ENCODE results near the gene MRPL58. TPM values are rescaled to one million over a fixed set of nuclear protein-coding genes. Genes with fewer than 3 reads are reported as not detected.
A peak's percentile ranks its signal among the peaks of the same experiment; 100 is the strongest.
"Not testable (repeated sequence)": the region's sequence is repeated elsewhere in the genome, so short reads cannot be mapped to it uniquely, and the experiment has no call there.

MRPL58 gene
- total and polyA plus RNA-seq, 4 donors: 14.7 to 55.5 (median 35.7) TPM

- no peak for ATAC-seq (ENCODE audit: insufficient read depth, low FRiP score)
- H3K9ac ChIP-seq (ENCODE audit: insufficient read depth in 1 of 2, low read length in 2 of 2): no peak overlapping the region
- no peak overlapping the region for H3K4me3 ChIP-seq
- H3K27ac ChIP-seq (ENCODE audit: low read depth in 1 of 2, low read length in 1 of 2): no peak overlapping the region
- peaks cover 0 to 6% (median 0%) of the 10 kb centered on the region in 4 donors for H3K36me3 ChIP-seq (ENCODE audit: control insufficient read depth in 4 of 4, insufficient read depth in 4 of 4, low read length in 4 of 4)
- no peaks in the 10 kb centered on the region for H3K9me3 ChIP-seq (ENCODE audit: control insufficient read depth in 4 of 4, insufficient read depth in 3 of 4, low read length in 3 of 4)
- DNase-seq: no peak
- peaks cover 0 to 9% (median 0%) of the 10 kb centered on the region in 5 donors for H3K4me1 ChIP-seq (ENCODE audit: control insufficient read depth in 5 of 5, insufficient read depth in 5 of 5, low read length in 5 of 5)
- 81 to 87% methylated on average over 14 of the region's 14 CpGs for WGBS, 2 donors
- no peaks in the 10 kb centered on the region for H3K27me3 ChIP-seq (ENCODE audit: control insufficient read depth in 3 of 3, insufficient read depth in 3 of 3, low read length in 2 of 3)
- TF ChIP-seq CTCF (IDR thresholded peaks at IDR 0.05; ENCODE audit: control extremely low read depth, extremely low read depth): no peak
Observed at GRCh38 chr17:74964988-74965622, 47.4 kb upstream of the MRPL58 start.

GRCh38 chr17:74968361-74968780, 44.1 kb upstream of the MRPL58 start:
- ATAC-seq (ENCODE audit: insufficient read depth, low FRiP score) (no peak), DNase-seq (peak; percentile 54 to 76 (median 54))
- no peak for TF ChIP-seq CTCF (IDR thresholded peaks at IDR 0.05; ENCODE audit: control extremely low read depth, extremely low read depth)
- WGBS, 2 donors: 67 to 71% methylated on average over 5 of the region's 5 CpGs
- peaks cover 0 to 14% (median 0%) of the 10 kb centered on the region in 5 donors for H3K4me1 ChIP-seq (ENCODE audit: control insufficient read depth in 5 of 5, insufficient read depth in 5 of 5, low read length in 5 of 5)
- peaks cover 0 to under 1% (median 0%) of the 10 kb centered on the region in 4 donors for H3K36me3 ChIP-seq (ENCODE audit: control insufficient read depth in 4 of 4, insufficient read depth in 4 of 4, low read length in 4 of 4)
- no peak overlapping the region for H3K4me3 ChIP-seq
- H3K9ac ChIP-seq (ENCODE audit: insufficient read depth in 1 of 2, low read length in 2 of 2): no peak overlapping the region
- peak overlapping the region in 1 of 2 donors; percentile 8 for H3K27ac ChIP-seq (ENCODE audit: low read depth in 1 of 2, low read length in 1 of 2)
- no peaks in the 10 kb centered on the region for H3K9me3 ChIP-seq (ENCODE audit: control insufficient read depth in 4 of 4, insufficient read depth in 3 of 4, low read length in 3 of 4)
- H3K27me3 ChIP-seq (ENCODE audit: control insufficient read depth in 3 of 3, insufficient read depth in 3 of 3, low read length in 2 of 3): peaks cover 0 to 11% (median 7%) of the 10 kb centered on the region in 3 donors

- not testable (repeated sequence) for DNase-seq; H3K36me3 ChIP-seq (ENCODE audit: control insufficient read depth in 4 of 4, insufficient read depth in 4 of 4, low read length in 4 of 4); ATAC-seq (ENCODE audit: insufficient read depth, low FRiP score); H3K9me3 ChIP-seq (ENCODE audit: control insufficient read depth in 4 of 4, insufficient read depth in 3 of 4, low read length in 3 of 4); H3K27ac ChIP-seq (ENCODE audit: low read depth in 1 of 2, low read length in 1 of 2); H3K9ac ChIP-seq (ENCODE audit: insufficient read depth in 1 of 2, low read length in 2 of 2); H3K4me3 ChIP-seq
- WGBS, 2 donors: 90 to 94% methylated on average over 5 of the region's 5 CpGs
- H3K27me3 ChIP-seq (ENCODE audit: control insufficient read depth in 3 of 3, insufficient read depth in 3 of 3, low read length in 2 of 3): peaks cover 0 to 15% (median 11%) of the 10 kb centered on the region in 3 donors
- peaks cover 0 to 14% (median 0%) of the 10 kb centered on the region in 5 donors for H3K4me1 ChIP-seq (ENCODE audit: control insufficient read depth in 5 of 5, insufficient read depth in 5 of 5, low read length in 5 of 5)
Observed at GRCh38 chr17:74969501-74969900, 43.0 kb upstream of the MRPL58 start.

GRCh38 chr17:74970395-74970794, 42.1 kb upstream of the MRPL58 start:
- H3K4me3 ChIP-seq: no peak overlapping the region
- no peak for TF ChIP-seq CTCF (IDR thresholded peaks at IDR 0.05; ENCODE audit: control extremely low read depth, extremely low read depth)
- H3K4me1 ChIP-seq (ENCODE audit: control insufficient read depth in 5 of 5, insufficient read depth in 5 of 5, low read length in 5 of 5): peaks cover 0 to 14% (median 0%) of the 10 kb centered on the region in 5 donors
- H3K36me3 ChIP-seq (ENCODE audit: control insufficient read depth in 4 of 4, insufficient read depth in 4 of 4, low read length in 4 of 4): no peaks in the 10 kb centered on the region
- peak overlapping the region in 1 of 2 donors; percentile 1 for H3K27ac ChIP-seq (ENCODE audit: low read depth in 1 of 2, low read length in 1 of 2)
- H3K27me3 ChIP-seq (ENCODE audit: control insufficient read depth in 3 of 3, insufficient read depth in 3 of 3, low read length in 2 of 3): peaks cover 0 to 15% (median 14%) of the 10 kb centered on the region in 3 donors
- peak in 1 of 3 donors; percentile 44 for DNase-seq
- no peak for ATAC-seq (ENCODE audit: insufficient read depth, low FRiP score)
- WGBS, 2 donors: 75 to 81% methylated on average over 3 of the region's 3 CpGs
- H3K9ac ChIP-seq (ENCODE audit: insufficient read depth in 1 of 2, low read length in 2 of 2): no peak overlapping the region
- no peaks in the 10 kb centered on the region for H3K9me3 ChIP-seq (ENCODE audit: control insufficient read depth in 4 of 4, insufficient read depth in 3 of 4, low read length in 3 of 4)

Data from lung (tissue), 12 donors.